ENCODE data around the gene RNF181. TPM values are rescaled to one million over a fixed set of nuclear protein-coding genes. Genes with fewer than 3 reads are reported as not detected.
"Not testable (repeated sequence)": the region's sequence is repeated elsewhere in the genome, so short reads cannot be mapped to it uniquely, and the experiment has no call there.

The RNF181 gene
- polyA plus RNA-seq, 4 donors, result 137 to 157 (median 139) TPM

GRCh38 chr2:85611705-85612587 lies 16.4 kb downstream of the RNF181 start, which contains the start of gene C2orf68:
Gene C2orf68, minus strand, starts transcription at chr2:85612066. Its CDS starts 82 bp downstream, at chr2:85611984.
- DNase-seq (ENCODE audit: low read depth in 4 of 4, low spot score in 3 of 4), result peak; percentile 84 to 90 (median 84)

GRCh38 chr2:85613717-85614515 lies 18.4 kb downstream of the RNF181 start:
- DNase-seq (ENCODE audit: low read depth in 4 of 4, low spot score in 3 of 4), result no peak

- DNase-seq (ENCODE audit: low read depth in 4 of 4, low spot score in 3 of 4), result not testable (repeated sequence)
Measured at GRCh38 chr2:85614757-85615156, 19.2 kb downstream of the RNF181 start.

- no peak for DNase-seq (ENCODE audit: low read depth in 4 of 4, low spot score in 3 of 4)
Measured at GRCh38 chr2:85615413-85615728, 19.8 kb downstream of the RNF181 start.

- DNase-seq (ENCODE audit: low read depth in 4 of 4, low spot score in 3 of 4), result not testable (repeated sequence)
Measured at GRCh38 chr2:85617723-85618122, 22.2 kb downstream of the RNF181 start.

GRCh38 chr2:85619617-85620016 lies 24.1 kb downstream of the RNF181 start:
- no peak for DNase-seq (ENCODE audit: low read depth in 4 of 4, low spot score in 3 of 4)

- DNase-seq (ENCODE audit: low read depth in 4 of 4, low spot score in 3 of 4), result no peak
Measured at GRCh38 chr2:85621338-85621737, 25.8 kb downstream of the RNF181 start.

GRCh38 chr2:85623991-85624390 lies 28.4 kb downstream of the RNF181 start:
- DNase-seq (ENCODE audit: low read depth in 4 of 4, low spot score in 3 of 4), result no peak

- no peak for DNase-seq (ENCODE audit: low read depth in 4 of 4, low spot score in 3 of 4)
Measured at GRCh38 chr2:85628658-85629057, 33.1 kb downstream of the RNF181 start.

GRCh38 chr2:85631316-85631715 lies 35.8 kb downstream of the RNF181 start:
- no peak for DNase-seq (ENCODE audit: low read depth in 4 of 4, low spot score in 3 of 4)

- no peak for DNase-seq (ENCODE audit: low read depth in 4 of 4, low spot score in 3 of 4)
Measured at GRCh38 chr2:85635011-85635410, 39.5 kb downstream of the RNF181 start.

- no peak for DNase-seq (ENCODE audit: low read depth in 4 of 4, low spot score in 3 of 4)
Measured at GRCh38 chr2:85635636-85636035, 40.1 kb downstream of the RNF181 start.

GRCh38 chr2:85642725-85643124 lies 47.2 kb downstream of the RNF181 start:
- DNase-seq (ENCODE audit: low read depth in 4 of 4, low spot score in 3 of 4), result no peak

- no peak for DNase-seq (ENCODE audit: low read depth in 4 of 4, low spot score in 3 of 4)
Measured at GRCh38 chr2:85644909-85645308, 49.4 kb downstream of the RNF181 start.

GRCh38 chr2:85646166-85646565 lies 50.6 kb downstream of the RNF181 start:
- DNase-seq (ENCODE audit: low read depth in 4 of 4, low spot score in 3 of 4), result no peak

Other genes with a start within 250 kb of the RNF181 start
- gene RETSAT, start 241.2 kb upstream of the RNF181 start, polyA plus RNA-seq (ENCODE audit: insufficient read length in 4 of 4), result 10 to 100 TPM; 13.4 to 26.5 (median 24.8) TPM
- 10 to 100 TPM; 23.9 to 27.7 (median 25.7) TPM for gene ELMOD3, start 241.0 kb upstream of the RNF181 start, polyA plus RNA-seq (ENCODE audit: insufficient read length in 4 of 4)
- 100 to 1,000 TPM; 103 to 130 (median 116) TPM for gene CAPG, start 185.4 kb upstream of the RNF181 start, polyA plus RNA-seq (ENCODE audit: insufficient read length in 4 of 4)
- gene SH2D6, start 177.0 kb upstream of the RNF181 start, polyA plus RNA-seq (ENCODE audit: insufficient read length in 4 of 4), result under 1 TPM; 0.24 to 0.62 (median 0.56) TPM
- 100 to 1,000 TPM; 310 to 357 (median 338) TPM for gene MAT2A, start 56.6 kb upstream of the RNF181 start, polyA plus RNA-seq (ENCODE audit: insufficient read length in 4 of 4)
- 10 to 100 TPM; 39.1 to 45.8 (median 42.2) TPM for gene GGCX, start 34.3 kb upstream of the RNF181 start, polyA plus RNA-seq (ENCODE audit: insufficient read length in 4 of 4)
- gene VAMP8, start 18.2 kb upstream of the RNF181 start, polyA plus RNA-seq (ENCODE audit: insufficient read length in 4 of 4), result 100 to 1,000 TPM in 2 of 4 donors, 10 to 100 TPM in 2; 90.7 to 106 (median 101) TPM
- gene VAMP5, start 11.3 kb upstream of the RNF181 start, polyA plus RNA-seq (ENCODE audit: insufficient read length in 4 of 4), result 10 to 100 TPM; 40.5 to 50.8 (median 42.5) TPM
- gene TMEM150A, start 7.0 kb downstream of the RNF181 start, polyA plus RNA-seq (ENCODE audit: insufficient read length in 4 of 4), result 10 to 100 TPM; 35.1 to 43.3 (median 37.9) TPM
- 10 to 100 TPM; 55.0 to 67.0 (median 59.8) TPM for gene C2orf68, start 16.3 kb downstream of the RNF181 start, polyA plus RNA-seq (ENCODE audit: insufficient read length in 4 of 4)
- 10 to 100 TPM; 68.7 to 69.8 (median 69.3) TPM for gene USP39, start 20.4 kb downstream of the RNF181 start, polyA plus RNA-seq (ENCODE audit: insufficient read length in 4 of 4)
- gene SFTPB, start 72.5 kb downstream of the RNF181 start, polyA plus RNA-seq (ENCODE audit: insufficient read length in 4 of 4), result under 1 TPM in 3 of 4 donors, not detected in 1; 0.09 to 0.57 (median 0.14) TPM
- gene GNLY, start 98.6 kb downstream of the RNF181 start, polyA plus RNA-seq (ENCODE audit: insufficient read length in 4 of 4), result under 1 TPM in 3 of 4 donors, not detected in 1; 0.36 to 0.63 (median 0.51) TPM
- 10 to 100 TPM; 12.0 to 17.1 (median 13.4) TPM for gene ATOH8, start 158.2 kb downstream of the RNF181 start, polyA plus RNA-seq (ENCODE audit: insufficient read length in 4 of 4)

All from right renal pelvis (tissue), 4 donors.